Small intestine (tissue), 7 donors: Measurements from ENCODE around the gene GRK1. TPM values are rescaled to one million over a fixed set of nuclear protein-coding genes. Genes with fewer than 3 reads are reported as not detected.

Experiments
- DNase-seq, 2 donors: peaks; one replicate each; pipeline versions ENCODE4 v3.0.0 to v3.0.0-alpha.2; 2013
- FAIRE-seq: peaks from 2 replicates; lab custom pipeline; 2012; peaks lifted over from hg19 to GRCh38; lab: Jason Lieb, UNC
- H3K27ac ChIP-seq, 3 donors: one replicate each; pipeline ENCODE4 v1.5.1; 2013; ENCODE audit warnings: low read length in 2 of 3, mild to moderate bottlenecking in 2 of 3, control low read depth in 1 of 3, inconsistent platforms in 1 of 3, low read depth in 1 of 3, moderate library complexity in 1 of 3
- H3K27me3 ChIP-seq, 3 donors: one replicate each; pipeline ENCODE4 v1.6.1; 2013; ENCODE audit warnings: low read length in 3 of 3, inconsistent platforms in 1 of 3; ENCODE audit not compliant: control insufficient read depth in 3 of 3, insufficient read depth in 3 of 3
- H3K36me3 ChIP-seq, 3 donors: one replicate each; pipeline ENCODE4 v1.6.1; 2013; ENCODE audit warnings: low read length in 3 of 3, inconsistent platforms in 1 of 3, low read depth in 1 of 3, mild to moderate bottlenecking in 1 of 3, moderate library complexity in 1 of 3; ENCODE audit not compliant: control insufficient read depth in 3 of 3, insufficient read depth in 2 of 3
- H3K4me1 ChIP-seq, 3 donors: one replicate each; pipeline ENCODE4 v1.6.1; 2013; ENCODE audit warnings: low read length in 2 of 3, inconsistent platforms in 1 of 3, low read depth in 1 of 3, mild to moderate bottlenecking in 1 of 3, moderate library complexity in 1 of 3; ENCODE audit not compliant: control insufficient read depth in 3 of 3, insufficient read depth in 2 of 3
- H3K4me3 ChIP-seq, 3 donors: one replicate each; pipeline ENCODE4 v1.5.1; 2013; ENCODE audit warnings: low read length in 3 of 3, control low read depth in 1 of 3, inconsistent platforms in 1 of 3, low read depth in 1 of 3, mild to moderate bottlenecking in 1 of 3, moderate library complexity in 1 of 3
- H3K9me3 ChIP-seq, 2 donors: one replicate each; pipeline ENCODE4 v1.6.1; 2013; ENCODE audit warnings: low read depth in 1 of 2, low read length in 1 of 2; ENCODE audit not compliant: control insufficient read depth in 2 of 2, insufficient read depth in 1 of 2
- WGBS, 3 donors: extraction: QIAGEN DNeasy Blood & Tissue Kit; methylation state at CpG; one replicate each; pipeline ENCODE4 v1.1.7; 2013; 5-methylcytosine and 5-hydroxymethylcytosine counted together
- polyA plus RNA-seq, 4 donors: library from polyadenylated mRNA; stranded (reverse) in 3 of 4; unstranded in 1 of 4; fragments of 200-250 nt in 3 of 4; fragments of 120-200 nt in 1 of 4; gene quantifications; one replicate each; pipeline versions ENCODE4 v1.2.1 to v1.2.3, GENCODE V29; 2013
- donor health status: healthy with polysubstance abuse.
- donor health status: control.
- donor health status: control.
- donor health status: Bipolar disorder and iron deficiency.
- donor health status: healthy.

Gene GRK1
- polyA plus RNA-seq, 4 donors = 0.21 to 0.27 TPM; not detected in 2

- Histone ChIP-seq H3K27me3 (no peaks in the 10 kb centered on the region), H3K36me3 (no peaks in the 10 kb centered on the region), H3K4me3 (no peak overlapping the region), H3K9me3 (no peaks in the 10 kb centered on the region), H3K4me1 (peaks cover 0 to 5% (median 4%) of the 10 kb centered on the region in 3 donors), H3K27ac (no peak overlapping the region)
- FAIRE-seq = no peak
- WGBS, 3 donors = 91 to 95% (median 93%) methylated on average over 15 of the region's 15 CpGs
- no peak for DNase-seq
Observed at GRCh38 chr13:113650275-113650674, 16.7 kb upstream of the GRK1 start.

DNA sequence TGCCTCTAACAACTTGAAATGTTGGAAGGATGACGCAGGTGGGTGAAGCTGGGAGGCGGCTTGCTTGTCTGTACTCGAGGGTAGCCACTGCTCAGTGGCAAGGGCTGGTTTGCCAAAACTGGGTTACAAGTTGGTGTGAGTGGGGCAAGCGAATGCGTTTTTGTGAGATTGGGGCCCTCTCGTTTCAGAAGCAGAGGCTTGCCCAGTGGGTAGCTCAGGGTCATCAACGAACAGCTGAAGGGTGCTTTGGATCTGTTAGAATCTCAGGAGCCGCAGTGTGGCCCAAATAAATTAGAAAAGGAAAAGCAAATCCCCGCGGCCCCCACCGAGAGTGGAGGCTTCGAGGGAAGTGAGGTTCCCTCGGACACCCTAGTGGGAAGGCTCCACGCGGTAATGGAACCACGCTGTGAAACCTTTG is 16.3 kb upstream of the GRK1 start:
- no peak overlapping the region for H3K27ac ChIP-seq
- DNase-seq = no peak

DNA sequence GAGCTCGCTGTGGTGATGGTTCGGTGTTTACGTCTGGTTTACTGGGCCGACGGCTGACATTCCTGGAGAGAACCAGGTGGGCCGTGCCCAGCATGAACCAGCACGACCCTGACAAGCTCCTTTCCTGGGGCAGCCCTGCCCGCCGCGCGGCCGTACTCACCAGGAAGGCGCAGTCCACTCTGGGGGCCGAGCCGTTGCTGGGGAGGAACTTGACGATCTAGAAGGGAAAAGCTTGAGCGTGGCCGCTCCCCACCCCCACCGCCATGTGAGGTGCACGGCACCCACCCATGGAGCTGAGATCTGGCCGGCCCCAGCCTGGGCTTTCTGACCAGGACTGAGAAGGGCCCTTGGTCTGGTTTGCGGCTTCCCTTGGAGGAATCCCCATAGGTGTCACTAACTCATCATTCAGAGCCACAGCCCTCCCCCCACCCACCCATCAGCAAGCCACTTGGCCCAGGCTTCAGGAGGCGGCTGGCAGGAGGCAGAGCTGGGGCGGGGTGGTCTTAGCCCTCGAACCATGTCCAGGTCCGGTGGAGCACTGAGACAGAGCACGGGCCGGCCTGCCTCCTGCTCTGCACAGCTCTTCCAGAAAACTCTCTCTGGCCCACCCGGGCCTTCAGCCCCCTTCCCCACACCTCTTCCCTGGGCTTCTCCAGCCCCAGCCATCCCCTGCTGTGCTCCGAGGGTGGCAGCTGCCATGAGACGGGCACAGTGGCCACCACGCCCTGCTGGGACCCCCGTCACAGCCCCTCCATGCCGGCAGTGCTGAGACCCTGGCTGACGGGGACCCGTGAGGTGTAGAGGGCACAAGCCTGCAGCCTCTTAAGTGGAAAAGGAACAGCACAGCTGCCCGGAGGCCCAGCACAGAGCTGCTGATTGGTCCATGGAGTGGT is 15.3 kb upstream of the GRK1 start:
- 93 to 97% (median 94%) methylated on average over 34 to 37 of the region's 37 CpGs for WGBS, 3 donors

More for the DNA sequence above, 16.3 kb upstream of the GRK1 start:
- Histone ChIP-seq H3K4me1 (peaks cover 0 to 5% (median 4%) of the 10 kb centered on the region in 3 donors), H3K4me3 (no peak overlapping the region), H3K36me3 (no peaks in the 10 kb centered on the region), H3K27me3 (no peaks in the 10 kb centered on the region), H3K9me3 (no peaks in the 10 kb centered on the region)
- WGBS, 3 donors = 93% methylated on average over 16 of the region's 16 CpGs
- FAIRE-seq = no peak

GRCh38 chr13:113652404-113653263 is 14.4 kb upstream of the GRK1 start:
- Histone ChIP-seq H3K36me3 (no peaks in the 10 kb centered on the region), H3K9me3 (no peaks in the 10 kb centered on the region), H3K27me3 (no peaks in the 10 kb centered on the region), H3K4me1 (peaks cover 0 to 6% (median 0%) of the 10 kb centered on the region in 3 donors), H3K27ac (no peak overlapping the region), H3K4me3 (no peak overlapping the region)
- 82 to 86% (median 85%) methylated on average over 24 of the region's 24 CpGs for WGBS, 3 donors
- FAIRE-seq (no peak), DNase-seq (no peak)

More for the DNA sequence above, 15.3 kb upstream of the GRK1 start:
- no peak for DNase-seq
- no peak overlapping the region for H3K27ac ChIP-seq
- no peak overlapping the region for H3K4me3 ChIP-seq
- peaks cover 0 to 5% (median 4%) of the 10 kb centered on the region in 3 donors for H3K4me1 ChIP-seq
- no peaks in the 10 kb centered on the region for H3K36me3 ChIP-seq
- FAIRE-seq = no peak
- no peaks in the 10 kb centered on the region for H3K9me3 ChIP-seq
- no peaks in the 10 kb centered on the region for H3K27me3 ChIP-seq

DNA sequence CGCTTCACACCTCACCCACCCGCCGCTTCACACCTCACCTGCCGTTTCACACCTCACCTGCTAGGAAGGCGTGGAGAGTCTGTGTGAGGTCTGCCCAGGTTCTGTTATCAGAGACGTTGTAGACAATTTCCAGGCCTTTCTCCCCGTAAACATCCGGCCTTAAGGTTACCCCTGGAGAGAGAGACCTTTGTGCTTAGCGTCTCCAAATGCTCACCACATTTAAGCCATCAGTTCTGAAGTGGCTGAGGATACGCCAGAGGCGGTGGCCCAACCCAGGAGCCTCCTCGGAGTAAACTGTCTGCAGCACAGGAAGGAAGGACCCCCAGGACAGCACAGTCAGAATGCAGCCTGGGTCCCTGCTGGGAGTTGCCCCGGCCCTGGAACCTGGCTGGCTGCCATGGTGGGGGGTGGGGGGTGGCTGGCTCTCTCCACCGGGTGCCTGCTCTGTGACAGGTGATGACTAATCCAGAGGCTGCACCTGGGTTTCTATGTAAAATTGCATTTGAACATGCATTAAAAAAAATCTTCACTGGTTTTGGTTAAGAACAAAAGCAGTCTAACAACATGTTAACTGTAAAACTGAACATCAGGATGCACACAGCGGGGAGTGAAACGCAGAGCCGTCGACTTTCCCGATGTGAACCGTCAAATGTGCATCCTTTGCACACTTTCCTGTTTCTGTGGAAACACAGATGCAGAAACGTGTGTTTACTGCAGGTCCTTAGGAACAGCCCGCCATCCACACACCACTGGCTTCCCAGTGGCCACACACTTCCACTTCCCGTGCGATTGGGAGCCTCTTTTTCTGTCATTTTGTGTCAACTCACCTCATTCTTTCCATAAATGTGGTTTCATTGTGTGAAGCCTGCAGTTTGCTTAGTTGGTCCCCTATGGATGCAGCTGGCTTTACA is 13.5 kb upstream of the GRK1 start:
- FAIRE-seq = no peak
- Histone ChIP-seq H3K4me1 (peaks cover 0 to 6% (median 0%) of the 10 kb centered on the region in 3 donors), H3K27me3 (no peaks in the 10 kb centered on the region), H3K9me3 (no peaks in the 10 kb centered on the region), H3K4me3 (no peak overlapping the region), H3K27ac (no peak overlapping the region), H3K36me3 (no peaks in the 10 kb centered on the region)
- DNase-seq = no peak
- 38 to 50% (median 46%) methylated on average over 24 of the region's 24 CpGs for WGBS, 3 donors

DNA sequence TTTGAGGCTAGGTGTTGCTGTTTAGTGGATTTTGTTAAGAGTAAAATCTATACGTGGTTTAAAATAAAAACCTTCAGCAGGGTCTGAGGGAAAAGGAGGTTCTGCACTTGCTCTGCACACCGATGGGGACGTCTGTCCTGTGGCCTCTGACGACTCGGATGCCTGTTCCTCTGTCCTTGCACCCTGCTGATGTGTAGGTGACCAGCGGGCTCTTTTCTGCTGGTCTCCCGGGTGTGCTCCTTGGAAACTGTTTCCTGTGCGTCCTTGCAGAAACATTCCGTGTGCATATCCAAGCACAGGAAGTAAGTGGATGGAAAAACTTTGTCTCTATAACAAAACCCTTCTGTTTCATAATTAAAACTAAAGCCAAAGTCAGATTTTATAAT is 12.9 kb upstream of the GRK1 start:
- no peak for FAIRE-seq
- DNase-seq = no peak

GRCh38 chr13:113654591-113655345 is 12.3 kb upstream of the GRK1 start:
- DNase-seq = no peak

More for the DNA sequence above, 12.9 kb upstream of the GRK1 start:
- peaks cover 0 to 6% (median 0%) of the 10 kb centered on the region in 3 donors for H3K4me1 ChIP-seq
- H3K36me3 ChIP-seq = no peaks in the 10 kb centered on the region
- no peak overlapping the region for H3K4me3 ChIP-seq
- no peaks in the 10 kb centered on the region for H3K9me3 ChIP-seq
- no peaks in the 10 kb centered on the region for H3K27me3 ChIP-seq
- 66 to 87% (median 75%) methylated on average over 9 of the region's 9 CpGs for WGBS, 3 donors
- H3K27ac ChIP-seq = no peak overlapping the region

More at GRCh38 chr13:113654591-113655345, 12.3 kb upstream of the GRK1 start:
- Histone ChIP-seq H3K4me3 (no peak overlapping the region), H3K27ac (no peak overlapping the region), H3K4me1 (peaks cover 0 to 6% (median 0%) of the 10 kb centered on the region in 3 donors), H3K9me3 (no peaks in the 10 kb centered on the region), H3K36me3 (no peaks in the 10 kb centered on the region), H3K27me3 (no peaks in the 10 kb centered on the region)
- 89 to 92% (median 91%) methylated on average over 39 of the region's 39 CpGs for WGBS, 3 donors
- no peak for FAIRE-seq
